Measurements from ENCODE around the gene CFAP61.
"Not testable (repeated sequence)": the region's sequence is repeated elsewhere in the genome, so short reads cannot be mapped to it uniquely, and the experiment has no call there.

Gene CFAP61

GRCh38 chr20:20235681-20236080, 183.3 kb downstream of the CFAP61 start:
- DNase-seq (ENCODE audit: low read depth): no peak

- no peak for DNase-seq (ENCODE audit: low read depth)
These were observed 185.0 kb downstream of the CFAP61 start for GRCh38 chr20:20237093-20237959.

- no peak for DNase-seq (ENCODE audit: low read depth)
These were observed 189.6 kb downstream of the CFAP61 start for GRCh38 chr20:20241976-20242375.

GRCh38 chr20:20244384-20244783, 192.1 kb downstream of the CFAP61 start:
- DNase-seq (ENCODE audit: low read depth): not testable (repeated sequence)

GRCh38 chr20:20246996-20247633, 194.8 kb downstream of the CFAP61 start:
- no peak for DNase-seq (ENCODE audit: low read depth)

GRCh38 chr20:20248620-20249200, 196.4 kb downstream of the CFAP61 start:
- DNase-seq (ENCODE audit: low read depth): no peak

- no peak for DNase-seq (ENCODE audit: low read depth)
These were observed 199.0 kb downstream of the CFAP61 start for GRCh38 chr20:20251317-20251716.

GRCh38 chr20:20251836-20252235, 199.5 kb downstream of the CFAP61 start:
- no peak for DNase-seq (ENCODE audit: low read depth)

GRCh38 chr20:20253039-20253743, 200.9 kb downstream of the CFAP61 start:
- no peak for DNase-seq (ENCODE audit: low read depth)

GRCh38 chr20:20253744-20254330, 201.5 kb downstream of the CFAP61 start:
- no peak for DNase-seq (ENCODE audit: low read depth)

GRCh38 chr20:20255099-20255498, 202.8 kb downstream of the CFAP61 start:
- no peak for DNase-seq (ENCODE audit: low read depth)

- DNase-seq (ENCODE audit: low read depth): no peak
These were observed 207.2 kb downstream of the CFAP61 start for GRCh38 chr20:20259533-20259932.

GRCh38 chr20:20261159-20261558, 208.8 kb downstream of the CFAP61 start:
- DNase-seq (ENCODE audit: low read depth): no peak

GRCh38 chr20:20265210-20265609, 212.9 kb downstream of the CFAP61 start:
- no peak for DNase-seq (ENCODE audit: low read depth)

GRCh38 chr20:20266552-20266951, 214.2 kb downstream of the CFAP61 start:
- no peak for DNase-seq (ENCODE audit: low read depth)

GRCh38 chr20:20267685-20268370, 215.5 kb downstream of the CFAP61 start:
- no peak for DNase-seq (ENCODE audit: low read depth)

GRCh38 chr20:20271271-20271670, 218.9 kb downstream of the CFAP61 start:
- no peak for DNase-seq (ENCODE audit: low read depth)

- no peak for DNase-seq (ENCODE audit: low read depth)
These were observed 220.4 kb downstream of the CFAP61 start for GRCh38 chr20:20272686-20273085.

- no peak for DNase-seq (ENCODE audit: low read depth)
These were observed 221.0 kb downstream of the CFAP61 start for GRCh38 chr20:20273286-20273685.

GRCh38 chr20:20274821-20275220, 222.5 kb downstream of the CFAP61 start:
- no peak for DNase-seq (ENCODE audit: low read depth)

GRCh38 chr20:20275636-20276035, 223.3 kb downstream of the CFAP61 start:
- no peak for DNase-seq (ENCODE audit: low read depth)

Data from activated T-cell treated with anti-CD3 and anti-CD28 coated beads for 24 hours (primary cell).